IPS-15b (cell line): ENCODE measurements around the gene EPS15.
"Not testable (repeated sequence)": the region's sequence is repeated elsewhere in the genome, so short reads cannot be mapped to it uniquely, and the experiment has no call there.

Experiments
- H3K27me3 ChIP-seq: one replicate; pipeline ENCODE4 v1.6.1; 2013; ENCODE audit warnings: low read length; ENCODE audit not compliant: control insufficient read depth, insufficient read depth
- H3K36me3 ChIP-seq: one replicate; pipeline ENCODE4 v1.6.1; 2013; ENCODE audit warnings: low read length; ENCODE audit not compliant: control insufficient read depth, insufficient read depth
- H3K4me1 ChIP-seq: one replicate; pipeline ENCODE4 v1.6.1; 2013; ENCODE audit warnings: mild to moderate bottlenecking, low read length; ENCODE audit not compliant: control insufficient read depth, insufficient read depth
- H3K4me3 ChIP-seq: one replicate; pipeline ENCODE4 v1.5.1; 2013; ENCODE audit warnings: low read depth, low read length
- H3K9ac ChIP-seq: one replicate; pipeline ENCODE4 v1.6.1; 2013; ENCODE audit warnings: low read depth, mild to moderate bottlenecking, low read length
- H3K9me3 ChIP-seq: one replicate; pipeline ENCODE4 v1.6.1; 2013; ENCODE audit warnings: mild to moderate bottlenecking, low read length; ENCODE audit not compliant: control insufficient read depth, insufficient read depth

Gene EPS15

GRCh38 chr1:51519048-51519864, at the start of gene EPS15:
Gene EPS15 (minus strand): TSS chr1:51519266. CDS start chr1:51519231, 35 bp downstream.
- no peaks in the 10 kb centered on the region for H3K9me3 ChIP-seq
- H3K36me3 ChIP-seq: no peaks in the 10 kb centered on the region
- H3K9ac ChIP-seq: peak within 1 kb of the TSS; percentile 38
- no peaks in the 10 kb centered on the region for H3K27me3 ChIP-seq
- peak within 1 kb of the TSS; percentile 86 for H3K4me3 ChIP-seq
- H3K4me1 ChIP-seq: peaks cover 10% of the 10 kb centered on the region

- Histone ChIP-seq H3K4me3 (no peak overlapping the region), H3K9me3 (no peaks in the 10 kb centered on the region), H3K27me3 (no peaks in the 10 kb centered on the region), H3K4me1 (peaks cover 17% of the 10 kb centered on the region), H3K9ac (no peak overlapping the region), H3K36me3 (no peaks in the 10 kb centered on the region)
Measured at GRCh38 chr1:51568231-51568935, 49.3 kb upstream of the EPS15 start.

DNA sequence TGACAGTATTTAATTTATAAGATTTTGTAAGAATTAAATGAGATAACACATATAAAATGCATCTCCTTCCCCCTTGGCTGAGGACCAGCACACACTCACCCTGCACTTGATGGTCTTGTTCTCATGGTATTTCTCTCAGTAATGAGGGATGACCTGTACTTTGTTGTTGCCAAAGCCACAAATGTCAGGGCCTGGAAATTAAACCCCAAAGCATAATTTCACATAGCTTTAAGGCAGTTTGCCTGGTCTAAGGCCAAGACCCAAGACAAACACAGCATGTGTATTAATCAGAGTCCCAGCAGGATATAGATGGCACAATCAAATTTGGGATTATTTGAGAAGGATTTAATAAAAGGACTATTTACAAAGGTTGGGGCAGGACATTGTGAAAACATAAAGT, 48.6 kb upstream of the EPS15 start:
- no peak overlapping the region for H3K4me3 ChIP-seq
- peaks cover 17% of the 10 kb centered on the region for H3K4me1 ChIP-seq
- no peak overlapping the region for H3K9ac ChIP-seq
- no peaks in the 10 kb centered on the region for H3K36me3 ChIP-seq
- H3K27me3 ChIP-seq: no peaks in the 10 kb centered on the region
- no peaks in the 10 kb centered on the region for H3K9me3 ChIP-seq

DNA sequence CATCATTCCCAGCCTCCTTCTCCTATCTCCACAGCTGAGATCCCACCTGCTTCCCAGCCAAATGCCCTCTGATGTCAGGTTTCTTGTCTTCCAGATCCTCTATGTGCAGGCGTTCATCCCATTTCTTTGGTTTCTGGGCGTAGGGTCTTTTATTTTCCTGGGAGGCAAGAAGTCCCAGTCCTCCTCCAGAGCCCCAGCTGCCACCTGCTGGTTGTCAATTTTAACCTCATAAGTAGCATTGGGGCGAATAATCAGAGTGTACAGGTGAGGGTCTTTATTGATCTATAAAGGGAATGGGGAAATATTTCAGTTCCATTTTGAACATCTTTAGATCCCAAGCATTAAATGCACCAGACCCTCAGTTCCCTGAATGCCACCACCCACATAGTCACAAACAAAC, 47.2 kb upstream of the EPS15 start:
- peaks cover 17% of the 10 kb centered on the region for H3K4me1 ChIP-seq
- no peak overlapping the region for H3K4me3 ChIP-seq
- no peak overlapping the region for H3K9ac ChIP-seq
- no peaks in the 10 kb centered on the region for H3K27me3 ChIP-seq
- no peaks in the 10 kb centered on the region for H3K36me3 ChIP-seq
- H3K9me3 ChIP-seq: no peaks in the 10 kb centered on the region

DNA sequence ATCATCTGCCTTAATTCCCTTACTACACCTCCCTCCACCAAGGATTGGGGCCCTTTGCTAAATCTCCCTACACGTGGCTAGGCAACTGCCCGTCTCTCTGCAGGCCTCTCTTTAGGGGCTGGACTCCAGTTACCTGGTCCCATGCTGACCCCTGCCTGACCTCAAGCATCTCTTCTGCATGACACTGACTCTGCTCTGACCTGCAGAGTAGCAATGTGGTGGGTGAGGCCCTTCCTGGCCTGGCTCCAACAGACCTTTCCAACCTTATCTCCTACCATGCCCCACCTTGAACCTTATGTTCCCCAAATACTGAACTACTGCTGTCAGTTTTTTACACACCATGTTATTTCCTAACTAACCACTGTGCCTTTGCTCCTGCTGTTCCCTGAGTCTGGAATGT, 45.9 kb upstream of the EPS15 start:
- Histone ChIP-seq H3K4me3 (no peak overlapping the region), H3K27me3 (no peaks in the 10 kb centered on the region), H3K9ac (no peak overlapping the region), H3K36me3 (no peaks in the 10 kb centered on the region), H3K9me3 (no peaks in the 10 kb centered on the region), H3K4me1 (peaks cover 15% of the 10 kb centered on the region)

- Histone ChIP-seq H3K9ac (no peak overlapping the region), H3K4me1 (peaks cover 13% of the 10 kb centered on the region), H3K27me3 (no peaks in the 10 kb centered on the region), H3K36me3 (no peaks in the 10 kb centered on the region), H3K9me3 (no peaks in the 10 kb centered on the region), H3K4me3 (no peak overlapping the region)
Measured at GRCh38 chr1:51564124-51564523, 45.1 kb upstream of the EPS15 start.

GRCh38 chr1:51561702-51562101, 42.6 kb upstream of the EPS15 start:
- H3K4me1 ChIP-seq: peaks cover 22% of the 10 kb centered on the region
- no peaks in the 10 kb centered on the region for H3K27me3 ChIP-seq
- H3K4me3 ChIP-seq: no peak overlapping the region
- H3K9me3 ChIP-seq: no peaks in the 10 kb centered on the region
- no peaks in the 10 kb centered on the region for H3K36me3 ChIP-seq
- no peak overlapping the region for H3K9ac ChIP-seq

DNA sequence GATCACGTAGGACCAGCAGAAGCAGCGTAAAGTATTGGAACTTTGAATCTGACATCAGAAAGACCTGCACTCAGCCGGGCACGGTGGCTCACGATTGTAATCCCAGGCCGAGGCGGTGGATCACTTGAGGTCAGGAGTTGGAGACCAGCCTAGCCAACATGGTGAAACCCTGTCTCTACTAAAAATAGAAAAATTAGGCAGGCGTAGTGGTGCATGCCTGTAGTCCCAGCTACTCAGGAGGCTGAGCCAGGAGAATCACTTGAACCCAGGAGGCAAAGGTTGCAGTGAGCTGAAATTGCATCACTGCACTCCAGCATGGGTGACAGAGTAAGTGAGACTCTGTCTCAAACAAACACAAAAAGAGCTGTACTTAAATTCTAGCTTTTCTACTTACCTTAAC, 41.8 kb upstream of the EPS15 start:
- not testable (repeated sequence) for H3K36me3 ChIP-seq, H3K9ac ChIP-seq, H3K27me3 ChIP-seq, H3K4me3 ChIP-seq, H3K9me3 ChIP-seq
- H3K4me1 ChIP-seq: peaks cover 22% of the 10 kb centered on the region

DNA sequence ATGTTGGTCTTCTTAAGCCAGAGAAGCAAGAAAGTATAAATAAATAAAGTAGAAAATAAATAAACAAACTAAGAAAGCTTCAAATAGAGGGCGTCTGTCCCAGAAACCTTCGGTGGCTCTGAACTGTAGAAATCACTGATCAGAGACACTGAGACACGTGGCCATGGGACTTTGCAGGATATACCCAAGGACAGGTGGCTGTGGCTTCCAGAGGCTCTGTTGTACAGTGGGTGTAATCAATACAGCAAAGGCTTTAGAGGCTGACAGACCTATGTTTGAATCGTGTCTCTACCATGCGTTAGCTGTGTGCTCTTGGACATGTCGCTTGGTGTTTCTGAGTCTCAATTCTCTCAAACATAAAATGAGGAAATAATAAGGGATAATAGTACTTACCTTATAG, 41.0 kb upstream of the EPS15 start:
- Histone ChIP-seq H3K27me3 (no peaks in the 10 kb centered on the region), H3K9me3 (no peaks in the 10 kb centered on the region), H3K4me1 (peaks cover 22% of the 10 kb centered on the region), H3K36me3 (no peaks in the 10 kb centered on the region), H3K4me3 (no peak overlapping the region), H3K9ac (no peak overlapping the region)

DNA sequence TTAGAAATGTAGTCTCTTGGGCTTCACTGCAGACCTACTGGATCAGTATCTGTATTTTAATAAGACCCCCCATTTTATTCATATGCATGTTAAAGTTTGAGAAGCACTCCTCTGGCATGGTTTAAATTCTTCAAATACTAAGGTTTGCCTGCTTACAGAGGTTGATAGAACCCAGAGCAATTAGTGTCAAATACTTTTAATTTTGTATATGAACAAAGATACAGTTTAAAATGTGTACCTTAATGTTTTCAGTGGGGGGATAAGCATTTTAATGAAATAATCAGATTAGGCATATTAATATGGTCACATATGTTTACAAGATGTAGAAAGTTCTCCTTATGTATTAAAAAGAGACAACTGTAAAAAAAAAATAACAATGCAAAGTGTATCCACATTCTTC, 40.4 kb upstream of the EPS15 start:
- Histone ChIP-seq H3K27me3 (no peaks in the 10 kb centered on the region), H3K36me3 (no peaks in the 10 kb centered on the region), H3K4me1 (peaks cover 19% of the 10 kb centered on the region), H3K4me3 (no peak overlapping the region), H3K9ac (no peak overlapping the region), H3K9me3 (no peaks in the 10 kb centered on the region)

GRCh38 chr1:51559064-51559500, 40.0 kb upstream of the EPS15 start:
- no peaks in the 10 kb centered on the region for H3K9me3 ChIP-seq
- no peak overlapping the region for H3K4me3 ChIP-seq
- no peaks in the 10 kb centered on the region for H3K36me3 ChIP-seq
- no peaks in the 10 kb centered on the region for H3K27me3 ChIP-seq
- H3K4me1 ChIP-seq: peaks cover 15% of the 10 kb centered on the region
- H3K9ac ChIP-seq: no peak overlapping the region

DNA sequence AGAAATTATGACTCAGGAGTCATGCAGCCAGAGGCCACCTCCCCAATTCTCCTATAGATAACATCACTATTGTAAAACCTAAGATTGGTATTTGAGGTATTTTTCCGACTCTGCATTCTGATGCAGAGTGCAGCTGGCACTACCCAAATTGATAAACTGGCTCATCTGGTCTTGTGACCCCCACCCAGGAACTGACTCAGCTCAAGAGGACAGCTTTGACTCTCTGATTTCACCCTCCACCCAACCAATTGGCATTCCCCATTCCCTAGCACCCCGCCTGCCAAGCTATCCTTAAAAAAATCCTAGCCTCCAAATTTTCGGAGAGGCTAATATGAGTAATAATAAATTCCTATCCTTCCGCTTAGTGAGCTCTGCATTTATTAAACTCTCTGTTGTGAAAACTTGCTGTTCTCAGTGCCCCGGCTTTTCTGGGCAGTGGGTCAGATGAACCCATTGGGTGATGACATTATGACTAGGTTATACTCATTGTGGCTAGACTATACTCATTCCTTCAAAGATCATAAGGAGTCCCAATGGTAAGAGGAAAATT, 39.4 kb upstream of the EPS15 start:
- no peak overlapping the region for H3K4me3 ChIP-seq
- no peaks in the 10 kb centered on the region for H3K36me3 ChIP-seq
- peaks cover 14% of the 10 kb centered on the region for H3K4me1 ChIP-seq
- H3K9me3 ChIP-seq: no peaks in the 10 kb centered on the region
- no peaks in the 10 kb centered on the region for H3K27me3 ChIP-seq
- no peak overlapping the region for H3K9ac ChIP-seq
